ENCODE measurements around the gene RPS17.

RPS17 gene

DNA sequence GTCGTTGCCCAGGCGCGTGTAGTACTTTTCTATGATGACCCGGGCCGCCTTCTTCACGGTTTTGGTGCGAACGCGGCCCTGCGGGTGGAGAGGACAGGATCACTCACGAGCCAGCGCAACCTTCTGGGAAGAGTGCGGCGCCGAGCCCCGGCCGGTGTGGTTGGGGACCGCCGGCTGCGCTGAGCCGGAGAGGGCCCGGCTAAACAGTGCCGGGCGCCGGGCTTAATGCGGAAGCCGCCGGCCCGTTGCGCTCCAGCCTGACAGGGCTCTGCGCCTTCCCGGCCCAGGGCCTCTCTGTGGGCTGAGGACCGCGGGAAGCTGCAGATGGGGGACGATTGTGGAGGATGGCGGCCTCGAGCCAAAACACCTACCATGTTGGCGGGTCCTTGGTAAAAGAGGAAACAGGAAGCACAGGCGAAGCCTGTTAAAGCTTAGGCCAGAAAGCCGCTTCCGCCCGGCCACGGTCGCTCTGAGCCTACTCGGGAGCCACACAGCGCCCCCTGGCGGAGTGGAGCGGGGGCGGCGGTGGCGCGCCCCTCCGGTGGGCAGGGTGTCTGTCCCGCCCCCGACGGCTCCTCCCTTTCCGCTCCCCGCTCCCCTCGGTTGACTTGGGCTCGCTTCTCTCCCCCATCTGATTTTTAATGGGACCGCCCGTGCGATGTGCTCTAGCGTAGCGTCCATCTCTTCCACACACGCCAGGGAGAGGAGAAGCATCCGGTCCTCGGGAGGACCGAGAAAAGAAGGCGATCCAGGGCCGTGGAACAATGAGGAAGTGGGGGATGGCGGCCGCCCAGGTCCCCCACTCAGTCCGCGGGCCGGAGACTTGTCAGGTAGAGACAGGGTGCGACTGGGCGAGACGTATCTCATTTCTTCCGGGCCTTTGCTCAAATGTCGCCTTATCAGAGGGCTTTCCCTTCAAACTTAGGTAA is at the start of gene RPS17:
Gene RPS17, minus strand, starts transcription at position 403 of the 929 bp plus-strand sequence. Its CDS starts 29 bp downstream, at position 374.
- peak; percentile 97 to 98 (median 98) for DNase-seq (ENCODE audit: low read depth in 3 of 3)

DNA sequence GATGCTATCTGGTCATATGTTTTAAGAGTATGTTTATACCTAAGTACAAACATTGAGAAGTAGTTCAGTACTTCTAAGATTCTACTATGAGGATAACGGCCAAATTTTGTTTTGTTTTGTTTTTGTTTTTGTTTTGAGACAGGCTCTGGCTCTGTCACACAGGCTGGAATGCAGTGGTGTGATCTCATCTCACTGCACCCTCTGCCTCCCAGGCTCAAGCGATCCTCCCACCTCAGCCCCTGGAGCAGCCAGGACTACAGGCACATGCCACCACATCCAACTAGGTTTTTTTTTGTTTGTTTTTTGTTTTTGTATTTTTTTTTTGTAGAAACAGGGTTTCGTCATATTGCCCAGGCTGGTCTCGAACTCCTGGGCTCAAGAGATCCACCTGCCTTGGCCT is 47.5 kb upstream of the RPS17 start:
- DNase-seq (ENCODE audit: low read depth in 3 of 3) = no peak

DNA sequence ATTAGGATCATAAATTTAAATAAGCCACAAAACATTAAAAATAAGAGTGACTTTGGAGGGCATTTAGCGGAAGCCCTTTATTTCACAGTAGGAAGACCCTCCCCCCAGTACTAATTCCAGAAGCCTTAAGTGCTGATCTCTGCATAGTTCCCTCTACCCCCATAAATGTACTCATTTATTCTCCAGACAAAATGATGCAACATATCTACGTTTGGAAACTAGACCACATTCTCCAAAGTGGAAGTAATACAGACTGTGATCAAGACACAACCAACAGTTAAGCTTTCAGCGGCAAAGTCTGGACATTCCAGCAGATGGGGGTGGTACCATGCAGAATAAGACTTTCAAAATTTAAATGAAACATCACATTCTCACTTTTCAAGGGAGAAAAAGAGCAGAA is 44.8 kb upstream of the RPS17 start:
- no peak for DNase-seq (ENCODE audit: low read depth in 3 of 3)

DNA sequence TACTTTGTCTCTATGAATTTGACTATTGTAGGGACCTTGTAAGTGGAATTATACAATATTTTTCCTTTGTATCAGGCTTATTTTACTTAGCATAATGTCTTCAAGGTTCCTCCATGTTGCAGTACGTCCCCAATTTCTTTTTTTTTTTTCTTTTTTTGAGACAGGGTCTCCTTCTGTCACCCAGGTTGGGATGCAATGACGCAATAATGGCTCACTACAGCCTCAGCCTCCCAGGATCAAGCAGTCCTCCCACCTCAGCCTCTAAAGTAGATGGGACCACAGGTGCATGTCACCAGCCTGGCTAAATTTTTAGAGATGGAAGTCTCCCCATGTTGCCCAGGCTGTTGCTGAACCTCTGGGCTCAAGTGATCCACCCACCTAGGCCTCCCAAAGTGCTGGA is 40.5 kb upstream of the RPS17 start:
- no peak for DNase-seq (ENCODE audit: low read depth in 3 of 3)

DNA sequence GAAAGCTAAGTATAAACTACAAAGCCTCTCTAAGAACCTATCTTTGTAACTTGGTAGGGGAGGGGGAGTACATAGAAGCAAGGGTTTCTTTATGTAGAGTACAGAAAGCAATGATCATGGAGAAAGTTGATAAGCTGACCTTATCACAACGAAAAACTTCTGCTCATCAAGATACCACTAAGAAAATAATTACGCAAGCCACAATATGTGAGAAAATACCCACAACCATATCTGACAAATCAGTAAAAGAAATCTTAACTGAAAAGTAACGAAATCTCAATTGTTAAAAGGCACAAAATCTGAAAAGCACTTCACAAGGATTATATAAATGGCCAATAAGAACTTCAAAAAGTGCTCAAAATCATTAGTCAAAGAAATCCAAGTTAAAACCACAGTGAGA is 35.1 kb upstream of the RPS17 start:
- no peak for DNase-seq (ENCODE audit: low read depth in 3 of 3)

DNA sequence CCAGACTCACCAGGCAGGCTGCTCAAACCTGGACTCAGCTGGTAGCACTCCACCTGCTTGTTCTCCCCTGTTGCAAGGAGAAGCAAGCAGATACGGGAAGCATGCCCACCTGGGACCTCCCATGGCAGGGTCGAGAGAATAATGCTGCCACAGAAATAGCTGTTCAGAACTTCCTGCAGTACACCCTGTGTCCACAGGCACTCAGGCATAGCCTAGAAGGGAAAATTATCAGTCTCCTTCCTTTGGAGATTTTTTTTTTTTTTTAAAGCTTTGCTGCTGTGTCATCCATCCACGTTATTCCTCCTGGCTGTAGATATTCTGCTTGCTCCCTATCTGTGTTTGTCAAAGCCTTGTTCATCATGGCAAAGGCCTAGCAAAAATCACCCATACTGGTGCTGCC is 32.7 kb upstream of the RPS17 start:
- DNase-seq (ENCODE audit: low read depth in 3 of 3) = no peak

DNA sequence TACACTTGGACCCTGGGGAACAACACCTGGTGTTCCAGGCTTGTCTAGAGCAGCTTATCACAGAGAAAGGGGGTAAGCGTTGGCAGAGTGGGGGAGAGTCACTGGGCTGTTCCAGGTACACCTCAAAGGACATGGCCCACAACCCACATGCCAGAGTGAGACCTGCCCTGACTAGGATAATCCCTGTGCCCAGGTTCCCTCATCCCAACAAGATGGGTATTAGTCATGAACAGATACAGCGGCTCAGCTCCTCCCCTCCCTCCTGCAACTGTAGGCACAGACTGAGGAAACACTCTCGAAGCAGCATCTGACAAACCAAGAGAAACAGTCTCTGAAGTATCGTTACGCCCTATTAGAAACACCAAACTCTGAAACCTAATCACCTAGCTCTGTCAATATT is 32.1 kb upstream of the RPS17 start:
- DNase-seq (ENCODE audit: low read depth in 3 of 3) = no peak

DNA sequence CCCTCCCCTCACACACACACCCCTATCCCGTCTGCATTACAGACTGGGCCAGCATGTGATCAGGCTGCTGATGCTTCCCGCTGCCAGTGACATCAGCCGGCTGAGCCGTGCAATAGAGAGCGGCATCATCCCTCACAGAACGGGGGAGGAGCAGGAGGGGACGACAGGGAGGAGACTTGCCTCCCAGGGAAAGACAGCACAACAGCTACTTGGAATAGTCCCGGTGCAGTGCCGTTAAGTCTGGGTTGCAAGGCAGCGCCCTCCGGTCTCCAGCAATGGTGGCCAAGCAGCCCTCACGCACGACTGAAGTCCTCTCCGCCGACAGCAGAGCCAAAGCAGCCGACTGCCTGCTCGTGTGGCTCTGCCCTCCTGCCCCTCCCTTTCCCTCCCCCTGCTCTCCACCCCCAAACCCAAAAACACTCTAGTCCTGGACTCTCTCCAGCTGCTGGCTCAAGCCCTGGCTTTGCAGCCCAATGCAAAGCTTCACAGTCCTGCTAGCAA is 31.5 kb upstream of the RPS17 start:
- no peak for DNase-seq (ENCODE audit: low read depth in 3 of 3)

DNA sequence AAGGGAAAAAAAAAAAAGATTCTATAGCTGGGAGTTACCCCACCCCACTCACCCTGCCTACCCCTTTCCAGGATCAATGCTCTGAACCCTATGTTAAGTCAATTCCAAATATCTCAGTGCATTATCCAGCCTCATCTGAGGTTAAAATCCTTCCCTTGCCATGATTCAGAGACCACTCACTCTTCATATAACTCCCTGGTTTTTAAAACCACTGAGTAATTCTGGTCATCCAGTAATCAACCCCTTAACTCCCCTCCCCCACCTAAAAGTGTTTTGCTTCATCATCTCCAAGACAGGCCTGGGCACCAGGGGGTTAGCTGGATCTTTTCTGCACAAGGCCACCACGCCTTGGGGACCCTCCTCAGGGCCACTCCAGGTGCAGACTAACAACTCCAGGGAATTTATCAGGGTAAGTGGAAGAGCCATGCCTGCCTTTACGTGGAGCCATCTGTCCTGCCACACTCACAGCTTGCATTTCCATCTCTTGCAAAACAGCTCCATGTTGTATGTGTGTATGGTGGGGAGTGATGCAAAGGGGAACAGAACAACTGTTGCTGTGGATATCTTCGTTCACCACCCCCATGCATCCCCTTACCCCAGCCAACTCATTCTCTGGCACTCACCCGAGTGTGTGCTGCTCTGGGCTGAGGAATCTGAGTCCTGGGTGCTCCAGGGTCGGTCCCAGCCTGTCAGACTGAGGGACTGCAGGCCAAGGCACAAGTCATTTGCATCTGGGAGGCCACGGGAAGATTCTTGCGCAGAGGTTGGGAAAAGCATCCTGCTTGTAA is 30.7 kb upstream of the RPS17 start:
- DNase-seq (ENCODE audit: low read depth in 3 of 3) = no peak

DNA sequence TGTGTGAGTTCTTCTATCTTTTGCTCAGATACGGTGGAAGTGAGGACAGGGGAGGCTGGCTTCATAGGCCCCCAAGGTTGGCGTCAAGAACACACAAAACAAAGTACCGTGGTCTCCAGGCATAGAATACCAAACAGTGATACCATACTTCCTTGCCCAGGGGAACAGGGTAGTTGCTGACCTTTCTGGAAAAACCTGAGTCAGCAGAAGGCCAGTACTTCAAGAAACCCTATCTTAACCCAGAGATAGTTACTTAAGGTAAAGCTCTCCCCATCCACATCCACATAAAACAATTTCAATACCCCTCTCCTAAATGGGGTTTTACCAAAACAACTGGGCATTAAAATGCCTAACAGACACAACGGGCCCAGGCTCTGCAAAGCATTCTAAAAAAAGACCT is 29.6 kb upstream of the RPS17 start:
- no peak for DNase-seq (ENCODE audit: low read depth in 3 of 3)

DNA sequence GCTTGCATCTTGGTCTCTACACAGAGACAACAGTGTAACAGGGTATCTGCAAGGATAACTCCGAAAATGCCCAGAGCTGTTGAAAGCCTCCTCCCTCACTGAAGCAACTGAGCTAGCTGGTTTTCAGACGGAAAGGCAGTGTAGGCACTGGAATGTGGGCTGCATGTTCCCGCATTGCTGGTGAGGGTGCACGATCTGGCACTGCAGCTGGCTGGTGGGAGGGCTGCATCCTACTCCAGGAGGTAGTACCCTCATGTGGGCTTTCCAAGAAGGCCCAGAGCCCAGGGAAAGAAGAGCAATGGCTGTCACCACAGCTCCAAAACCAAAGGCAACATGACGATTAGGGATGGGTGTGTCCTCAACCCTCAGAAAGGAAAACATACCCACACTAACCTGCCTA is 28.7 kb upstream of the RPS17 start:
- no peak for DNase-seq (ENCODE audit: low read depth in 3 of 3)

DNA sequence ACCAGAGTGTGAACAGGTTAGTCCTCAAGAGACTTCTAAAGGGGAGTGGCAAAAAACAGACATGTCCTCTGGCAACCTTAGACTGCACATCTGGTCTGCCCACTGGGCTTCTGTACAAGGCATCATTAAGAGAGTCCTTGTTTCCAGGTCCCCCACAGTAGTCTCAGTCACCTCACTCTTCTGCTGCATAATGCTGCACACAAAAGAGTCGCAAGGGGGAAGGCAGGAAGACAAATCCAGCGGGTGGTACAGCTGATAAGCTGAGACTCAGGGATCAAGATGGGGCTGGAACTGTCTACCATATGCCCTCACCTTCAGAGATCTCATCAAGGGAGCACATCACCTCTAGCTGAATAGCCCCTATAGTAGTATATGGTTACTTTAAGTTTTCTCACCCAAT is 27.4 kb upstream of the RPS17 start:
- no peak for DNase-seq (ENCODE audit: low read depth in 3 of 3)

DNA sequence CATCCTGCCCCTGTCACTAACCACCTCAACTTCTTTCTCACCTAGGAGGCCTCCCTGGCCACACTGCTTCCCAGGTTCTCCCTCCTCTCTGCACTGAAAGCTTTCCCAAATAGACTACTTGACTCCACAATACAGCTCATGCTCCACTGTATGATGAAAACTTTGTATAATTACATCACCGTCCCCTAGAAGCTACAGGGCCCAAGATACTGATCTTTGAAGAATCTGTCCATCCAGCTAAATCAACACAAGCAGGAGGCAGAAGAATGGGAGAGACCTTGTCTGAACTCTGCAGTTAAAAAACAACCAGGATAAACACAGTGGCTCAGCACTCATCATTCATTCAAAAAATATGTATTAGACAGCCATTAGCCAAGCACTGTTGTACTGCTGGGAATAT is 26.4 kb upstream of the RPS17 start:
- DNase-seq (ENCODE audit: low read depth in 3 of 3) = no peak

DNA sequence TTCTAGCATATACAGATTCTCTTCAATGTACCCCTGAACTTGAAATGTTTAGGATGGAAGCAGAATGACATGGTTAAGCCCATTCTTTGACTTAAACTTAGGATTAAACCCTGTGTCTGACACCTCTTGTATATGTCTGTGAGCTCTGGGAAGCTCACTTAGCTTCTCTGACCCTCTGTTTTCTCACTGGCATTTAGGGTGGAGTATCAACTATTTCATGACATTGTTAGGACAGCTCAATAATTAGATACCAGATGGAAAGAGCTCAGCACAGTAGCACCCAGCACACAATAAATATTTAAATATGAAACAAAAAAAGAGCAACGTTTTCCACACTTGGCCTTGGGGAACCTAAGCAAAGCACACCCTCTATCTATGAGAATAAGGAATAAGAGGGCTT is 18.2 kb upstream of the RPS17 start:
- no peak for DNase-seq (ENCODE audit: low read depth in 3 of 3)

DNA sequence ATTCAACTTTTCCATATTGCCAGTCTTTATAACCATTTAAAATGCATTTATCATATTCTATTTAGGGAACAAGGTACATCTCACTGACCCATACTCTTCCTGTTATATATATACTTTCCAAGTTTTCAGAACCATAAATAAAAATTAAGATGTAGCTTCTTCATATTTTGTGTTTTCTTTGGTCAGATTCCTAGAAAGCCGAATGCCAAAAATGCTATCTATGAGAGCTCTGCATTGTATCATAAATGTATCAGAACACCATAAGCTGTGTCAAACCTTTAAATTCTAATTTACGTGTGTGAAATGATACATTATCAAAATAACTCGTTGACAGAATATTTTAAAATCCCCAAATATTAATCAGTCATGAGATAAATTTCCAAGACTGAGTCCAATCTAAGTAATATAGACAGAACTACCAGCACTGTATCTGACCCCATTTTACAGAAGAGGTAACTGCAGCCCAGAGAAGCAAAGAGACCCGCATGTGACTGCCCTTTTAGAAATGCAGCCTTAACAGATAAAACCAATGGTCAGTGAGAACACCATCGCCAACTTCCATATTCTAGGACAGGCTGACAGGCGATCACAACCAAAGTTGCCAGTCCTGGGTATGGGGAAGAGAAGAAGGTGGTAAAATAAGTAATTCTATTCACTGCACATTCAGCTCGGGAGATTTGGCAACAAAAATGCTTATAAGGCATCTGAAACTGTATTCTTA is 16.2 kb upstream of the RPS17 start:
- no peak for DNase-seq (ENCODE audit: low read depth in 3 of 3)

DNA sequence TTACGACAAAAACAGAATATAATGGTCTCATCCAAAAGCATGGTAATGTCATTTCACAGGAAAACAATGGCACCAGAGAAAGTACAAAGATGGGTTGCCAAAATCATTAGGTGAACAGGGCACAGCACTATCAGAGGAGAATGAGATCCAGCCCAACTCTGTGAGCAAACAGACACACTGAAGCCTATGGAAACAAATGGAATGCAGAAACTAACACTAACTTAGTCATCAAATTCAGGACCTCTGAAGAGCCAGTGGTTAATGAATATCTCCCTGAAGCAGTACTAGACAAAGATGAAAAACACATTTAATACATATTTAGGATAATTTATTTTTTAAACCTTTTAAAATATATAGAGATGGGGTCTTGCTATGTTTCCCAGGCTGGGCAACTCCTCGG is 14.6 kb upstream of the RPS17 start:
- no peak for DNase-seq (ENCODE audit: low read depth in 3 of 3)

DNA sequence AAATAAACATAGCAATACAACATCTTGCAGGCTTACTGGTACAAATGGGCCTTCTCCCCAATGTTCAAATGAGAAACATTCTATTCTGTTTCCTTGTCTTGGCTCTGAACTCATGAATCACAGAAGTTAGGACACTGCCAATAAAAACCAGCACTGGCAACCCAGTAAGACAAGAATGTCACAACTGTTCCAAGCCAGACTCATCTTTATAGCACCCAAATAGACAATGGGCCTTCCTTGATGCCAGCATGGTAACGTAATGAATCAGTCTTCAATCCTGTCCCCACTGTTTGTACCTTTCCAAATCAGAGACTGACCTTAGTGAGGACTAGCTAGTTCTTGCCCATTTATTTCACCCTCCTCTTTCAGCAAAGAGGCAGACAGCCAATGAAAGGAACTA is 14.1 kb upstream of the RPS17 start:
- DNase-seq (ENCODE audit: low read depth in 3 of 3) = no peak

DNA sequence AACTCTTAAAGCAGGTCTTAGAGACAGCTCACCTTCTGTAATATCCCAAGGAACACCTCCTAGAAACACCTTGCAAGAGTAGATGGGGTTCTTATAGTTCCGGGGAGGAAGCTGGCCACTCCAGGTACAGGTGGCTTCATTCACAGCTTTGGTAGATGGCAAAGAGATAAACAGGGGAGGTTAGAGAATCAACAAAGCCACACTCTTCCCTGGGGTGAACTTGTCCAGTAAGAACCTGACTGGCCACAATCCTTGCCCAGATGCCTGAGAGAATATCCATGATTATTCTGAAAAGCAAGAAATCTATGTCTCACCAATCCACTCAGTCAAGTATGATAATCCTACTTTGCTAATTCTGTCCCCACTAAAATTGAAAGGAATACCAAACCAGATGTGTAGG is 13.6 kb upstream of the RPS17 start:
- no peak for DNase-seq (ENCODE audit: low read depth in 3 of 3)

DNA sequence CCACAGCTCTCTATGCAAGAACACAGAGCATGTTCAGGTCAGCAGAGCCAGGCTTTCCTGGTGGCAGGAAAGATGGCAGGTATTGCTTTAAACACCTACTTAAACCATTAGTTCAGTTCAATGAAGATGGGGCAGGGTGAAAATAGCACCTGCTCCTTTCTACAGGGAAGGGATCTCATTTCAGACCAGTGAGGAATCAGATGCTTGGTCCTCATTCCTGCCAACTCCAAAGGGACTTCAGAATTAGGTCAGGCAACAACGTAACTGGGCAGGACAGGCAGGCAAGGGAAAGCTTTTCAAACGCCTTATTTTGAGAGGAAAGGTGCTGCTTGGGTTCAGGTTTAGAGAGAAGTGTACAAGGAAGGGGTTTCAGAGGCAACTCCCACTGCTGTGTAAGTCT is 12.6 kb upstream of the RPS17 start:
- no peak for DNase-seq (ENCODE audit: low read depth in 3 of 3)

DNA sequence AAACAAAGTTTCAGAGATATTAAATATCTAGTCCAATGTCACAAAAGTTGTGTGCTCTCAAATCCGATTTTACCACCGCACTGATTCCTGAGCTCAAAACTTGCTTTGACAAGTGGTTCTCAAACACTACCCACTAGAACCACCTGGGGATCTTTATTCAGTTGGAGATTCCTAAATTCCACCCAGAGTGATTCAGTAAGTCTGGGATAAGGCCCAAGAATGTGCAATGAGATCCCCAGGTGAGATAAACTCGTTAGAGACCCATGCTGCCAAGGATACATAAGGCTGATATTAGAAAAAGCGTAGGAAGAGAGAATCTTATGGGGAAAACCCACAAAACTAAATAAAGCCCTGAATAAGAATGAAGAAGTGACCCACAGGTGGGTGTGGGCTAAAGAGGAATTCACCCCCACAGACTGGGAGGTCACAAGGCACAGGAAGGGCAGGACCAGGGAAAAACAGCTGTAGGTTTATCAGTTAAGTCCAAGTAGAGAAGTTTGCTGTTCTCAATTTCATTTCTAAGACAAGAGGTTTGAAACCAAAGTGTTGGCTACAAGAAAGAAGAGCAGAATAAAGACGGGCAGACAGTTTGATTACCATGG is 11.5 kb upstream of the RPS17 start:
- DNase-seq (ENCODE audit: low read depth in 3 of 3) = no peak

DNA sequence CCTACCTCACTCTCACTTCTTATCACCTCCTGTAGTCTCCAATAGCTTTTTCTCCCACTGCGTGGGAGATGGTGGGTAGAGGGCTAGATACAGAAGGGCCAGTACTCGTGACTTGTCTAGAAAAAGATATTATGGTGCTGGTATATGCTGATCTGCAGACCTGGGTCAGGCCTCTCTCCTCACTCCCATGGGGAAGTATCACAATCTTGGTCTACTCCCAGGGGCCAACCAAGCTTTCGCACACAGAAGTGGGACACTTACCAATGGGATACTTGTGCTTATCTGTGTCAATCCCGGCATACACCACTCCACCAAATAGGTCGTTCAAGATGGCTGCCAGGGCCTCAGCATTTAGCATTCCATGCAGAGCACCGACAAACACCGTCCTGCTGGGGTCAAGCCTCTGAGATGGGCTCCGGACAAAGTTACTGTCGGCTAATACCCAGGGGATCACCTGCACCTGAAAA is 9.0 kb upstream of the RPS17 start:
- no peak for DNase-seq (ENCODE audit: low read depth in 3 of 3)

DNA sequence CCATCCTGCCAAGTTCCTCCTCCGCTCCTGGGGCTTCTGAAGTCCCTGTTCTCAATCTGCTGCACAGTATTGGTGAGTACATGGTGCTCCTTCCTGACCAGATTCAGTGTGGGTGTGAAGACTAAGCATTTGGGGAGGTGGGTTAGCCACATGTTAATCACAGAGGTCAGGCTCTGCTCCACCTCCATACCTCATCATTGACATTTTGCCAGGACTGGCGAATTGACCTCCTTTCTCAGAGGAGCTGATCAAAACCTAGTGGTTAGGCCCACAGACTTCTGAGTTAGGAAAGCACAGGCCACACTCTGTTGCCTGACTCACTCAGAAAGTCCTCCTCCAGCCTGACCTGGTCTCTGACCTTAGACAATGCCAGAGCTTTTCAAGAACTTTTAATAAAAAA is 8.4 kb upstream of the RPS17 start:
- DNase-seq (ENCODE audit: low read depth in 3 of 3) = no peak
